Spinal cord (tissue), 10 donors: ENCODE results near the gene NCOR2. TPM values are rescaled to one million over a fixed set of nuclear protein-coding genes. Genes with fewer than 3 reads are reported as not detected.

ENCODE experiments used
- DNase-seq, 6 donors: peaks; one replicate each; pipeline versions ENCODE4 v3.0.0 to v3.0.0-alpha.2; 2013 to 2015; ENCODE audit warnings: low spot score in 6 of 6, low read depth in 4 of 6
- H3K27ac ChIP-seq: one replicate; pipeline ENCODE4 v1.5.1; 2013; ENCODE audit warnings: low read depth, low read length, control low read depth
- H3K27me3 ChIP-seq: one replicate; pipeline ENCODE4 v1.6.1; 2013; ENCODE audit warnings: low read length; ENCODE audit not compliant: control insufficient read depth, insufficient read depth
- H3K36me3 ChIP-seq: one replicate; pipeline ENCODE4 v1.6.1; 2013; ENCODE audit warnings: low read length; ENCODE audit not compliant: control insufficient read depth, insufficient read depth
- H3K4me1 ChIP-seq: one replicate; pipeline ENCODE4 v1.6.1; 2013; ENCODE audit warnings: low read length; ENCODE audit not compliant: control insufficient read depth, insufficient read depth
- H3K4me3 ChIP-seq: one replicate; pipeline ENCODE4 v1.5.1; 2013; ENCODE audit warnings: low read depth, low read length, control low read depth
- H3K9me3 ChIP-seq: one replicate; pipeline ENCODE4 v1.6.1; 2013; ENCODE audit warnings: low read length; ENCODE audit not compliant: control insufficient read depth, insufficient read depth
- WGBS: methylation state at CpG from one replicate; pipeline ENCODE4 v1.1.5; 2013; ENCODE audit warnings: missing lambda C conversion rate; ENCODE audit not compliant: insufficient coverage; 5-methylcytosine and 5-hydroxymethylcytosine counted together
- polyA plus RNA-seq, 2 donors: library from polyadenylated mRNA; unstranded; fragments of 120-200 nt; gene quantifications; one replicate each; pipeline ENCODE4 v1.2.1, GENCODE V29; 2013; ENCODE audit not compliant: insufficient read length in 2 of 2
- total RNA-seq, 2 donors: library from RNA; depleted of rRNA in 1 of 2; stranded (reverse); fragments of 120-200 nt in 1 of 2; fragments of >200 nt in 1 of 2; gene quantifications; one replicate each; pipeline versions ENCODE4 v1.2.3 to v1.2.4, GENCODE V29; 2013 to 2014
- donor health status: healthy.

The NCOR2 gene
- total and polyA plus RNA-seq, 4 donors: 29.4 to 113 (median 67.7) TPM

DNA sequence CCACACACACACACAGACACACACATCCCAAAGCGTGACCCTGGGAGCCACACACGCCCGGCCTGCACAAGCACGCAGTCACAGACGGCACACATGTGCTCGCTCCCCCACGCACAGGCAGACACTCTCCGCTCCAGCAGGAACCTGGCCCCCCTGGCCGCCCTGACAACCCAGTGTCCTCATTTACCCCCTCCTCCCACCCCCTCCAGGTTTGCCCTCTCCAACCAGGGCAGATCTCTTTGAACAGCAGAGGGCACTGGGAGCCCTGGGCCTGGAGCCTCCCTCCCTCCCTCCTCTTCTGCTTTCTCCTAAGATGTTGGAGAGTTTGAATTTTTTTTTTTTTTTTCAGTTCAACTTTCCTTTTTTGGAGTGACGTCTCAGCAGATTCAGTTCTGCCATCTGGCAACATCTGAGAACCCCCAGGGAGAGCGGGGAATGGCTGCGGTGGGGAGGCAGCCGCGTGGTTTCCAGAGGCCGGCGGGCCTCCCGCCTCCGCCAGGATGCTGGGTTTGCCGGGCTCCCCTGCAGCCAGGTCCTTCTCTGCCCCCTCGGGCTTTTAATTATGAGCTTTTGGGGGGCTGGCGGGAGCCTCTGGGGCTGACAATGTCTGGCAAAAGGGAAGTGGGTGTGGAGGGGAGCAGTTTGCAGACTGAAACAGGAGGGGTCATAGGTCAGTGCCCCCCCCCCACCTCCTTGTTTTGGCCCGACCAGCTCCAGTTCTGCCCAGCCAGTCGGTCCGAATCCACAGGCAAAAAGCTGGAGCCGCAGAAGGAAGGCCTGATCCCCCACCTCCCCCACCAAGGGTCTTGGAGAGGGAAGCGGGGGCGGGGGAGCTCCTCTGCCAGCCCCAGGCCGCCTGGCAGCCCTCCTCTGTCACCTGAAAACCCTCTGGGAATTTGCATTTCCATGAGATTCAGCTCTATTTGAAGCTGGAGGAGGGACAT, 1.3 kb upstream of the NCOR2 start:
- H3K9me3 ChIP-seq: no peaks in the 10 kb centered on the region
- H3K36me3 ChIP-seq: no peaks in the 10 kb centered on the region
- WGBS: 20% methylated on average over 10 of the region's 28 CpGs
- DNase-seq: peak in 2 of 6 donors; percentile 85 to 89
- H3K27ac ChIP-seq: peak overlapping the region; percentile 84
- peaks cover 52% of the 10 kb centered on the region for H3K4me1 ChIP-seq
- H3K27me3 ChIP-seq: no peaks in the 10 kb centered on the region
- H3K4me3 ChIP-seq: no peak overlapping the region

DNA sequence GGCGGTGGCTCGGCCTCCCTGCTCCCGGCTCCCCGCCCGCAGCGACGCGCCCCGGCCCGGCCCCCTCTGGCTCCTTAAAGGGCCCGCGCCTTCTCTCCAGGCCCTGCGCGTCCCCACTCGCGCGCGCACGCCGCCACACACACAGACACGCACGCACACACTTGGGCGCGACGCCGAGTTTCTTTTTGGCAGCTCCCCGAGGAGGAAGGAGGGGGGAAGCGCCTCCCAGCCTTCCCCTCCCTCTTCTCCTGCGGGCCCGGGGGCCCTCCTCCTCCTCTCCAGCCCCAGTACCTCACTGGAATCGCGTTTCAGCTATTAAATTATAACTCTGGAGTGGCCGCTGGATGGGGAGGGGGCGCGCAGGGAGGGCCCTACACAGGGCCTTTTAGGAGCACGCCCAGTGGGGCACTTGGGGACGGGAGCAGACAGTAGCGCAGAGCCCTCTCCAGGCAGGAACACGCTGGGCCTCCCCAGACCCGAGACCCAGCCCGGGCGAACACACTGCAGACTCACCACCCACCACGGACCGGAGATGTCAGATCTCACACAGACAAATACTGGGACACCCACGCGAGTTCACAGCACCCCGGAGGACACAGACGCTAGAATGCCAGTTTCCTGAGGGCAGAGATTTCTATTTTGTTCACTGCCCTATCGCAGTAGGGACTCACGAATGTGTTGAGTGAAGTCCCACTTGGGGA, 411 bp upstream of the NCOR2 start:
- WGBS: 4% methylated on average over 44 of the region's 50 CpGs
- Histone ChIP-seq H3K27me3 (no peaks in the 10 kb centered on the region), H3K9me3 (no peaks in the 10 kb centered on the region), H3K27ac (peak overlapping the region; percentile 84), H3K36me3 (peaks cover 3% of the 10 kb centered on the region), H3K4me1 (peaks cover 59% of the 10 kb centered on the region), H3K4me3 (peak overlapping the region; percentile 47)
- peak in 5 of 6 donors; percentile 72 to 98 (median 84) for DNase-seq

DNA sequence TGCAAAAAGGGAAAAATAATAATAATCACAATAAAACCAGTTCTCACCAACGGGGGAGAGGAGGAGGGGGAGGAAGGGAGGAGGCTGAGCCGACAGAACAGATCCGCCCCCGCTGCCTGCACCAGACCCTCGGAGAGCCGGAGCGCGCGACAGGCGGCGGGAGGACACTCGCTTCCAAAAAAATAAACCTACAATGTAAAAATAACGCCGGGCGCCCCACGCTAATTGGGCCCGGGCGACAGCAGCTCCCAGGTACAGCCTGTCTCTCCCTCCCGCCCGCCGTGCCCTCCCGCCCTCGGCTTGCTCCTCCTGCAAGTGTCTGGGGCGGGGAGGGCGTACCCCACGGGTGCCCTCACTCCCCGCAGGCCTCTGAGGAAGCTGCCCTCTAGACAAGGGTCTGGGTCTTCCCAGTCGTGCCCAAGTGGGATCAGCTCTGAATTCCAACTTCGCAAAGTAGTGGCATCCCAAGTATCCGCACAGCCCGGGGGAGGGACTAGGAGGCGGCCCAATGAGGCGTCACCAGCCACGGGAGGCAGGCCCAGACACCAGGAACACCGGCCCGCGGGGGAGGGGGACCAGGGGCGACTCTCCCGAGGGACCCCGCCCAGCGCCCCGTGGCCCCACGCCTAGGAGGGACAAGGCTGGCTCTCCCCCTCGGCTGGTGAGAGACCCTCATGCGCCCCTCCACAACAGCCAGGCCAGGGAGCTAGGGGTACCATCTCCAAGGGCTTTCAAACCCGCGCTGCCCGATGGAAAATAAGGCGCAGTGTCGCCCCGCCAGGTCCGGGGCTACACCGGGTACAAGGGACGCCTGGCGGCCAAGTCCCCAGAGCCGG, 1.0 kb downstream of the NCOR2 start:
- H3K4me3 ChIP-seq: peak overlapping the region; percentile 96
- WGBS: under 1% methylated on average over 52 of the region's 56 CpGs
- DNase-seq: peak in 2 of 6 donors; percentile 87 to 92

DNA sequence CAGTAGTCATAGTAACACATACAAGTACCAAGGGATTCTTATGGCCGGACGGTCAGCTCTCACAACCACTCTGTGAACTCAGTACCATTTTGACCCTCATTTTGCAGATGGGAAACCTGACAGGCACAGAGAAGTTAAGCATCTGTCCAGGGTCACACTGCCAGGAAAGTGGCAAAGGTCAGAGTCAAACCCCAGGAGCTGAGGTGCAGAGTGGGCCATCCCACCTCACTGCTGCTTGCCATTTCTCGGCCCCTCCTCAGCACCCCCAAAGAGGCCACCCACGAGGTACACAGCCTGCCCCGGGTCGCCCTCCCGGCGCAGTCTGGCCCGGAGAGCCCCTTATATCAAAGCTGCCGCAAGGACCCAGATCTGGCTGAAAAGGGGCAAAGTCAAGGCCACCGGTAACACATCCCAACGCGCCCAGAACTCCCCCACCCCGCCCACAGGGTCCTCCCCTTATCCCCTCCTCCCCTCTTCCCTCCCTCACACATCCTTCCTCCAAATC, 1.7 kb downstream of the NCOR2 start:
- peak in 1 of 6 donors; percentile 9 for DNase-seq
- Histone ChIP-seq H3K27me3 (no peaks in the 10 kb centered on the region), H3K27ac (peak overlapping the region; percentile 96), H3K4me3 (peak overlapping the region; percentile 96), H3K4me1 (peaks cover 74% of the 10 kb centered on the region), H3K9me3 (no peaks in the 10 kb centered on the region), H3K36me3 (peaks cover 3% of the 10 kb centered on the region)
- WGBS: 5% methylated on average over 10 of the region's 14 CpGs

More for the DNA sequence above, 1.0 kb downstream of the NCOR2 start:
- Histone ChIP-seq H3K36me3 (peaks cover 3% of the 10 kb centered on the region), H3K27ac (peak overlapping the region; percentile 96), H3K4me1 (peaks cover 69% of the 10 kb centered on the region), H3K27me3 (no peaks in the 10 kb centered on the region), H3K9me3 (no peaks in the 10 kb centered on the region)

DNA sequence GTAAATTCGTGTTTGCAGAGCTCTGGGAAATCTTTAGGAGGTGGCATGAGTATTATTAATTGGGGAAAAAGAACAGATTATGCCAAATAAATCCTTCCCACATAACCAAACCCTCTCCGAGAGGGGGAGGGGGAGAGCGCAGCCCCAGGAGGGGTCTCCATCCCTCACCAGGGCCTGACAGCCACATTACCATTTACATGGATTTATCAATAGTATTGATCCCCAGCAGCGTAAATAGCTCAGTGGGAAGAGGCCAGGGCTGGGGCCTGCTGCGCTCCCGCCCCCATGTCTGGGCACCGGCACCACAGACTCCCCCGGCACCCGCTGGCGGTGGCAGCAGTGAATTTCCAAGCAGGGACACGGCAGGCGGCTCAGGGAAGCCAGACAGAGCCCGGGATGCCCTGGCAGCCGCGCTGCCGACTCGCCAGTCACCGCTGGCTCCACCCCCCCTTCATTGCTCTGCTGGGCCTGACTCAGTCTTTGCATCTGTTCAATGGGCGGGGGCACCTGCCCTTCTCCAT, 2.4 kb downstream of the NCOR2 start:
- H3K4me1 ChIP-seq: peaks cover 74% of the 10 kb centered on the region
- peak overlapping the region; percentile 16 for H3K4me3 ChIP-seq
- peak in 2 of 6 donors; percentile 76 to 80 for DNase-seq
- no peaks in the 10 kb centered on the region for H3K27me3 ChIP-seq
- peak overlapping the region; percentile 48 for H3K27ac ChIP-seq
- H3K36me3 ChIP-seq: peaks cover 3% of the 10 kb centered on the region
- WGBS: 7% methylated on average over 15 of the region's 19 CpGs
- no peaks in the 10 kb centered on the region for H3K9me3 ChIP-seq

DNA sequence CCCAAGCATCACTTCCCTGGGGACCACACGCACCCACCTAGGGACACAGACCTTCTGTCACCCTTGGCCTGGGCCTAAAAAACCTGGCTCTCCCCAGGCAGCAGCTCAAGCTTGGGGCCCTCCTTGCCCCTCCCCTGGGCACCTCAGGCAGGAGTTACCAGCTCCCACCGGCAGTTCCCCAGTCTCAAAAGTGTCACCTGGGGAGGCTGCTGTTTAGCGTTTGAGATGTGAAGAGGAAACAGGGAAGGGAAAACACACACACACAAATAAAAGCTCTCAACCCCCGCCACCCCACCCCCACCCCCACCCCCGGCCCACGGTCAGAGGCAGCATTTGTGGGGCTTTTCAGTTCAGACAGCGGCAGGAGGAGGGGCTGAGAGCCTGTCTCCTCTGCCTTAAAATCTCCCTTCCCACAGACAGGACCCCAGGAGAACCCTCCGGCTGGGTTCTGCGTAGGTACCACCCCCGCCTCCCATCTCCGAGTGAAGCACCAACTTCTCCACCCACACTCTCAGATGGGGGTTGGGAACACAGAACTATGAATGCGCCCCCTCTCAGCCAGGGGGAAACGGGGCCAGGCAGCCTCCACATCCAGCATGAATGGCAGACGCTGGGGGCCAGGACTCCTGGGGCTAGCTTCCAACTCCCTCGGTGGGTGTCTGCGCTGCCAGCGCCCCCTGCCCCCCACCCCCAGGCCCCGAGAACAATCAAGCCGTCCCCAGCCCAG, 3.0 kb downstream of the NCOR2 start:
- Histone ChIP-seq H3K27ac (peak overlapping the region; percentile 64), H3K4me1 (peaks cover 69% of the 10 kb centered on the region), H3K36me3 (peaks cover 3% of the 10 kb centered on the region), H3K9me3 (no peaks in the 10 kb centered on the region), H3K4me3 (peak overlapping the region; percentile 26), H3K27me3 (no peaks in the 10 kb centered on the region)
- 14% methylated on average over 6 of the region's 19 CpGs for WGBS
- peak in 2 of 6 donors; percentile 80 to 82 for DNase-seq

DNA sequence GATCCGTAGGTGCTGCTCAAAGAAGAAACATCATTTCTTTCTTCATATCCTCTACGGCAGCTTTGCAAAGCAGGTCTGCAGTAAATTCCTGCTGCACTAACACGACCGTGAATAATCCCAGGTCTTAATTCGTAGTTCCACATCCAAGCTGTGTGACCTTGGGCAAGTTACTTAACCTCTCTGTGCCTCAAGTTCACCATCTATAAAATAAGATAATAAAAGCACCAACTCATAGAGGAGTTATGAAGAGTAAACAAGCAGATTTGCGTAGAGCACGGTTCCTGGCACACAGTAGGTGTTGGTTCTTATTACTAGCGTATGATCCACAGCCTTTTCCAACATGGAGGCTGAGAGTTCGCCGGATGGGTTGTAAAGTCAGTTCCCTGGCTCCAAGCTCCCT, 3.6 kb downstream of the NCOR2 start:
- Histone ChIP-seq H3K27ac (no peak overlapping the region), H3K4me1 (peaks cover 67% of the 10 kb centered on the region), H3K4me3 (no peak overlapping the region), H3K36me3 (peaks cover 8% of the 10 kb centered on the region), H3K27me3 (no peaks in the 10 kb centered on the region), H3K9me3 (no peaks in the 10 kb centered on the region)
- 72% methylated on average over 5 of the region's 10 CpGs for WGBS
- peak in 1 of 6 donors; percentile 12 for DNase-seq

DNA sequence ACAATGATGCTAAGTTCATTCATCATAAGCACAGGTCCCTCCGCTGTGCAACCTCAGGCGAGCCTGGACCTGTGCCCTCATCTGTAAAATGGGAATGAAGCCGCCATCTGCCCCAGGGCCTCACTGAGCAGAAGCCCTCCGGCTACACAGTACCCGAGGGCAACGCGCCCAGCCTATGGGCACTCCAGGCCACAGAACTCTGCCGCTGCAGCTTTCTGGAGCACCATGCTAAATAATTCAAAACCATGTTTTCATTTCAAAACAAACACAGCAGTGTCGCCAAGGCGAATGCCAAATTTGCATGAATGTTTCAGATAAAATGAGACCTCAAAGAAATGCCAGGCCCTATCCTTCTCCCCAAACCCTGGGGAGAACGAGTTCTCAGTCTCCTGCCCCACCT, 4.0 kb downstream of the NCOR2 start:
- Histone ChIP-seq H3K4me1 (peaks cover 67% of the 10 kb centered on the region), H3K36me3 (peaks cover 12% of the 10 kb centered on the region), H3K4me3 (no peak overlapping the region), H3K27me3 (no peaks in the 10 kb centered on the region), H3K27ac (no peak overlapping the region), H3K9me3 (no peaks in the 10 kb centered on the region)
- DNase-seq: peak in 2 of 6 donors; percentile 43 to 78
- 68% methylated on average over 11 of the region's 11 CpGs for WGBS
